A673 (cell line): ENCODE measurements around the gene UBE2E2. TPM values are rescaled to one million over a fixed set of nuclear protein-coding genes. Genes with fewer than 3 reads are reported as not detected.

Source experiments
- BruUV-seq: library from RNA; stranded (reverse); fragments of 400-500 nt; replicated peaks from 2 replicates; lab custom pipeline; 2021; lab: Mats Ljungman, UMichigan
- CTCF ChIA-PET: fragments of 300-600 bp; sonication (Branson Sonifier 250); formaldehyde crosslinking; loops from one replicate; lab custom pipeline; 2022; ENCODE audit warnings: antibody characterized with exemption; lab: Charles Lee
- POLR2A ChIA-PET: fragments of 300-600 bp; sonication (Branson Sonifier 250); formaldehyde crosslinking; loops from one replicate; lab custom pipeline; 2022; ENCODE audit warnings: antibody characterized with exemption; ENCODE audit not compliant: low non-redundant PET; lab: Charles Lee
- DNase-seq: peaks from one replicate; pipeline ENCODE4 v3.0.0-alpha.2; 2015; ENCODE audit warnings: low spot score
- H3K27ac ChIP-seq: fragments of 200-600 bp; sonication (generic); 2 replicates; pipeline ENCODE4 v1.5.1; 2016; ENCODE audit warnings: mixed run types, low read depth, mild to moderate bottlenecking, mixed read lengths, antibody characterized with exemption, low read length; ENCODE audit not compliant: poor library complexity, severe bottlenecking
- H3K27me3 ChIP-seq: fragments of 200-600 bp; sonication (generic); replicated peaks from 2 replicates; pipeline ENCODE4 v1.6.1; 2017; ENCODE audit warnings: mixed run types, low read depth, mild to moderate bottlenecking, mixed read lengths, antibody characterized with exemption, low read length; ENCODE audit not compliant: insufficient read depth, poor library complexity
- H3K36me3 ChIP-seq: fragments of 200-600 bp; sonication (generic); 2 replicates; pipeline ENCODE4 v1.6.1; 2016; ENCODE audit warnings: mixed run types, mild to moderate bottlenecking, mixed read lengths, antibody characterized with exemption, low read length; ENCODE audit not compliant: insufficient read depth, poor library complexity, severe bottlenecking
- H3K4me1 ChIP-seq: fragments of 200-600 bp; sonication (generic); 2 replicates; pipeline ENCODE4 v1.6.1; 2017; ENCODE audit warnings: mixed run types, mild to moderate bottlenecking, mixed read lengths, antibody characterized with exemption, low read length; ENCODE audit not compliant: insufficient read depth, poor library complexity, severe bottlenecking
- H3K4me3 ChIP-seq: fragments of 200-600 bp; sonication (generic); 2 replicates; pipeline ENCODE4 v1.5.1; 2016; ENCODE audit warnings: low read depth, mixed run types, mild to moderate bottlenecking, mixed read lengths, low read length; ENCODE audit not compliant: poor library complexity, severe bottlenecking
- H3K9me3 ChIP-seq: fragments of 200-600 bp; sonication (generic); 2 replicates; pipeline ENCODE4 v1.6.1; 2016; ENCODE audit warnings: mixed run types, low read depth, mild to moderate bottlenecking, mixed read lengths, antibody characterized with exemption, low read length; ENCODE audit not compliant: poor library complexity, severe bottlenecking
- EZH2 ChIP-seq: fragments of 200-600 bp; sonication (generic); IDR thresholded peaks from 2 replicates; pipeline ENCODE4 v1.6.1; 2017; ENCODE audit warnings: borderline replicate concordance, low read depth, mild to moderate bottlenecking, mixed read lengths, antibody characterized with exemption, low read length; ENCODE audit not compliant: poor library complexity, severe bottlenecking
- intact Hi-C: fragments of 100-400 bp; cut with micrococcal nuclease; formaldehyde crosslinking; loops from one replicate; pipeline ENCODE4 v1.10.0; 2022; ENCODE audit not compliant: unreplicated experiment
- total RNA-seq: library from RNA; stranded (reverse); gene quantifications from 2 replicates; pipeline ENCODE4 v1.2.3, GENCODE V29; 2021
- TF ChIP-seq, protein P1 (sequence below): fragments of 300-800, 200-600 bp; sonication (generic); conservative IDR thresholded peaks from 2 replicates; pipeline ENCODE4 v1.5.1; 2017; ENCODE audit warnings: low read depth, mild to moderate bottlenecking, antibody characterized with exemption, low read length, moderate library complexity, mixed read lengths

The UBE2E2 gene
- total RNA-seq, 1 experiment from 2014 or later, result 2.0 TPM

DNA sequence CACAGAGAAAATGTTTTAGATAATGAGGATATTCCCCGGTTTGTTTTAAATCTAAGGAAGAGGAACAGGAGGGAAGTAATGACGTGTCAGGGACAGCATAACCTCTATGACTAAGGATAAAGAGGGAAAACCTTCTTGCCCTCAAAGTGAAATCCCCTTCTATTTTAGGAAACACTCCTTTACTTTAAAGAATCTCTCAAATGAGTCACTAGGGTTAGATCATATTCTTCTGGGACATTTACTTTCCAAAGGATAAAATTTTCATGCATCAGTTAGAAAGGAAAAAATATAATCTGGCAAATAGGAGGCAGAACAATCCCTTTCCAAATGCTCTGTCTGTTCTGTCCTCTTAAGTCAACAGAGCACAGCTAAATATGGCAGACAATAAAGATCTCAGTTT, 43.2 kb upstream of the UBE2E2 start:
- no TSS peak for BruUV-seq
- POLR2A ChIA-PET, result no interaction called here

DNA sequence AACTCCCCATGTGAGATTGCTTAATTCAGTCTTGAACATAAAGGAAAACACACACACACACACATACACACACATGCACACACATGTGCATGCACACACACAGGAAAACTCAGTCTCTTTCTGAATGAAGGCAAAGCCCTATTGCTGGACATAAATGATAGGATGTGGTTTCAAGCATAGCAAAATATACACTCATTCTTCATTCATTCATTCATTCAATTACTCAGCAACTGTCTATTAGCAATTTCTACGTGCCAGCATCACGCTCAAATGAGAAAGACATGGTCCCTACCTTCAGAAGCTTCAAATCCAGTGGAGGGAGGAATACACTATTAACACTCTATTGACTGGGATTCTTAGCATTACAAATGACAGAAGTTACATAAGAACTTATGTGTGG, 41.8 kb upstream of the UBE2E2 start:
- Histone ChIP-seq H3K36me3 (no peaks in the 10 kb centered on the region), H3K27ac (no peak overlapping the region), H3K9me3 (no peaks in the 10 kb centered on the region), H3K27me3 (no peaks in the 10 kb centered on the region), H3K4me1 (no peaks in the 10 kb centered on the region), H3K4me3 (no peak overlapping the region)
- intact Hi-C loops, result no loop called here
- no TSS peak for BruUV-seq
- no peak for DNase-seq
- POLR2A ChIA-PET, result no interaction called here
- CTCF ChIA-PET, result no interaction called here
- no peak for TF ChIP-seq EZH2
- TF ChIP-seq, protein P1, sequence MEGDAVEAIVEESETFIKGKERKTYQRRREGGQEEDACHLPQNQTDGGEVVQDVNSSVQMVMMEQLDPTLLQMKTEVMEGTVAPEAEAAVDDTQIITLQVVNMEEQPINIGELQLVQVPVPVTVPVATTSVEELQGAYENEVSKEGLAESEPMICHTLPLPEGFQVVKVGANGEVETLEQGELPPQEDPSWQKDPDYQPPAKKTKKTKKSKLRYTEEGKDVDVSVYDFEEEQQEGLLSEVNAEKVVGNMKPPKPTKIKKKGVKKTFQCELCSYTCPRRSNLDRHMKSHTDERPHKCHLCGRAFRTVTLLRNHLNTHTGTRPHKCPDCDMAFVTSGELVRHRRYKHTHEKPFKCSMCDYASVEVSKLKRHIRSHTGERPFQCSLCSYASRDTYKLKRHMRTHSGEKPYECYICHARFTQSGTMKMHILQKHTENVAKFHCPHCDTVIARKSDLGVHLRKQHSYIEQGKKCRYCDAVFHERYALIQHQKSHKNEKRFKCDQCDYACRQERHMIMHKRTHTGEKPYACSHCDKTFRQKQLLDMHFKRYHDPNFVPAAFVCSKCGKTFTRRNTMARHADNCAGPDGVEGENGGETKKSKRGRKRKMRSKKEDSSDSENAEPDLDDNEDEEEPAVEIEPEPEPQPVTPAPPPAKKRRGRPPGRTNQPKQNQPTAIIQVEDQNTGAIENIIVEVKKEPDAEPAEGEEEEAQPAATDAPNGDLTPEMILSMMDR, result no peak

More for the DNA sequence above, 43.2 kb upstream of the UBE2E2 start:
- TF ChIP-seq, protein P1, result no peak
- TF ChIP-seq EZH2, result no peak
- Histone ChIP-seq H3K9me3 (no peaks in the 10 kb centered on the region), H3K4me1 (no peaks in the 10 kb centered on the region), H3K4me3 (no peak overlapping the region), H3K27me3 (no peaks in the 10 kb centered on the region), H3K27ac (no peak overlapping the region), H3K36me3 (no peaks in the 10 kb centered on the region)
- CTCF ChIA-PET, result no interaction called here
- intact Hi-C loops, result no loop called here
- no peak for DNase-seq

DNA sequence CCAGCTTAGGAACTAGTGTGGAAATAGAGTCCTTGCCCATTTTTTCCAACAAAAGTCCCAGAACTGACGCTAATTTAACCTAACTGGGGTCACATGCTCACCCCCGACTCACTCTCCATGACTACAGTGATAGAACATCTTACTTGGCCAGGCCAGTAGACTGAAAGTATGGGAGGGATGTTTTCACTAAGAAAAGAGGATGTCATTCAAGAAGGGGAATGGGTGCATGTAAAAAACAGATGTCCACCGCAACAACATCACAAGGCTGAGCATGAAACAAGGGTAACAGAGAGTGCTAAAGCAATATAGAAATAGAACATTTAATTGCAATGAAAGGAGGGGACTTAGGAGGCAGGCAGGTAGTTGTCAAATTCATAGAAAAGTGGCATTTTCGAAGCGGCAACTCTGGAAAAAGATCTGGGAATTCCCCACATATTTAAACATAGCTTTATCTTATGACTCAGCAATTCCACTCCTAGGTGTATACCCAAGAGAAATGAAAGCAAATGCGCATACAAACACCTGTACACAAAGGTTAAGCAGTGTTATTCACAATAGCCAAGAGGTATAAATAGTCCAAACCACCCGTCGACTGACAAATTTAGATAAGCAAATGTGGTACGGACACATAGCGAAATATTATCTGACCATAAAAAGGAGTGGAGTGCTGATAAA, 41.1 kb upstream of the UBE2E2 start:
- H3K27me3 ChIP-seq, result no peaks in the 10 kb centered on the region
- no peaks in the 10 kb centered on the region for H3K4me1 ChIP-seq
- ChIA-PET CTCF (no interaction called here), POLR2A (no interaction called here)
- TF ChIP-seq, protein P1, result no peak
- no peak for TF ChIP-seq EZH2
- intact Hi-C loops, result no loop called here
- no peak for DNase-seq
- no TSS peak for BruUV-seq
- no peaks in the 10 kb centered on the region for H3K9me3 ChIP-seq
- no peak overlapping the region for H3K4me3 ChIP-seq
- no peak overlapping the region for H3K27ac ChIP-seq
- H3K36me3 ChIP-seq, result no peaks in the 10 kb centered on the region
